ENCODE data around the gene SV2A.

DNA sequence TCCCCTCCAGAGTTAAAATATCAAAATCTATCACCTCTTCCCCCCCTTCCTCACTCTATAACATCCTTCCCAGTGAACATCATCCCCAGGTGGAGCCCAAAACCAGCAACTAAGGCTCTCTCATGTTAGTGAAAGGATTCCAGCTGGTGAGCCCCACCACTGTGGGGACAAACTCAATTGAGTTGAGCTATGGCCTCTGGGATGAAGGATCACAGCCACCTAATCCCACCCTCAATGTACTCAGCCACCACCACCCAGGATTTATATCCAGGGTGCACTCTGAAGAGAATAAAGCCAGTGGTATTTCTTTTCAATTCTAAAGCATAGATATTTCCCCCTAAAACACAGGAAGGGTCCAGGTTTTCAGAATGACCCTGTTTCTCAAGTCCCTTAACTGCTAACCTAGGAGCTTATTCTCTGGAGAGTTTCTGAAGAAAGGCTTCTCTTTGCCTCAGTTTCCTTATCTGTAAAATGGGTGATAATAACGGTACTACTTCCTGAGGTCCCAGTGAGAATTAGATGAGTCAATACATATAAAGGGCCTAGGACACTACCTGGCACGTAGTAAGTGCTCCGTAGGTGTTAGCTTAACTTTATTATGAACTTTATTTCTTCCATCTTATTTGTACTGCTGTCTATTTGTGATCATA, 33.9 kb downstream of the SV2A start:
- TF ChIP-seq, protein P1, sequence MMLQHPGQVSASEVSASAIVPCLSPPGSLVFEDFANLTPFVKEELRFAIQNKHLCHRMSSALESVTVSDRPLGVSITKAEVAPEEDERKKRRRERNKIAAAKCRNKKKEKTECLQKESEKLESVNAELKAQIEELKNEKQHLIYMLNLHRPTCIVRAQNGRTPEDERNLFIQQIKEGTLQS (IDR thresholded peaks at IDR 0.05): no peak
- TF ChIP-seq, protein P2, sequence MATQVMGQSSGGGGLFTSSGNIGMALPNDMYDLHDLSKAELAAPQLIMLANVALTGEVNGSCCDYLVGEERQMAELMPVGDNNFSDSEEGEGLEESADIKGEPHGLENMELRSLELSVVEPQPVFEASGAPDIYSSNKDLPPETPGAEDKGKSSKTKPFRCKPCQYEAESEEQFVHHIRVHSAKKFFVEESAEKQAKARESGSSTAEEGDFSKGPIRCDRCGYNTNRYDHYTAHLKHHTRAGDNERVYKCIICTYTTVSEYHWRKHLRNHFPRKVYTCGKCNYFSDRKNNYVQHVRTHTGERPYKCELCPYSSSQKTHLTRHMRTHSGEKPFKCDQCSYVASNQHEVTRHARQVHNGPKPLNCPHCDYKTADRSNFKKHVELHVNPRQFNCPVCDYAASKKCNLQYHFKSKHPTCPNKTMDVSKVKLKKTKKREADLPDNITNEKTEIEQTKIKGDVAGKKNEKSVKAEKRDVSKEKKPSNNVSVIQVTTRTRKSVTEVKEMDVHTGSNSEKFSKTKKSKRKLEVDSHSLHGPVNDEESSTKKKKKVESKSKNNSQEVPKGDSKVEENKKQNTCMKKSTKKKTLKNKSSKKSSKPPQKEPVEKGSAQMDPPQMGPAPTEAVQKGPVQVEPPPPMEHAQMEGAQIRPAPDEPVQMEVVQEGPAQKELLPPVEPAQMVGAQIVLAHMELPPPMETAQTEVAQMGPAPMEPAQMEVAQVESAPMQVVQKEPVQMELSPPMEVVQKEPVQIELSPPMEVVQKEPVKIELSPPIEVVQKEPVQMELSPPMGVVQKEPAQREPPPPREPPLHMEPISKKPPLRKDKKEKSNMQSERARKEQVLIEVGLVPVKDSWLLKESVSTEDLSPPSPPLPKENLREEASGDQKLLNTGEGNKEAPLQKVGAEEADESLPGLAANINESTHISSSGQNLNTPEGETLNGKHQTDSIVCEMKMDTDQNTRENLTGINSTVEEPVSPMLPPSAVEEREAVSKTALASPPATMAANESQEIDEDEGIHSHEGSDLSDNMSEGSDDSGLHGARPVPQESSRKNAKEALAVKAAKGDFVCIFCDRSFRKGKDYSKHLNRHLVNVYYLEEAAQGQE (IDR thresholded peaks at IDR 0.05): no peak
- TF ChIP-seq CTCF (IDR thresholded peaks at IDR 0.05; ENCODE audit: low read depth, low read length, missing input control): no peak
- no peak for TF ChIP-seq MAX (IDR thresholded peaks at IDR 0.05)
- TF ChIP-seq JUND (IDR thresholded peaks at IDR 0.05): no peak
- no peak for TF ChIP-seq FOXA1 (IDR thresholded peaks at IDR 0.05)
- no peak for TF ChIP-seq YY1 (IDR thresholded peaks at IDR 0.05)
- no peak for TF ChIP-seq EGR1 (IDR thresholded peaks at IDR 0.05; ENCODE audit: low read depth in 2 of 2)
- TF ChIP-seq, protein P3, sequence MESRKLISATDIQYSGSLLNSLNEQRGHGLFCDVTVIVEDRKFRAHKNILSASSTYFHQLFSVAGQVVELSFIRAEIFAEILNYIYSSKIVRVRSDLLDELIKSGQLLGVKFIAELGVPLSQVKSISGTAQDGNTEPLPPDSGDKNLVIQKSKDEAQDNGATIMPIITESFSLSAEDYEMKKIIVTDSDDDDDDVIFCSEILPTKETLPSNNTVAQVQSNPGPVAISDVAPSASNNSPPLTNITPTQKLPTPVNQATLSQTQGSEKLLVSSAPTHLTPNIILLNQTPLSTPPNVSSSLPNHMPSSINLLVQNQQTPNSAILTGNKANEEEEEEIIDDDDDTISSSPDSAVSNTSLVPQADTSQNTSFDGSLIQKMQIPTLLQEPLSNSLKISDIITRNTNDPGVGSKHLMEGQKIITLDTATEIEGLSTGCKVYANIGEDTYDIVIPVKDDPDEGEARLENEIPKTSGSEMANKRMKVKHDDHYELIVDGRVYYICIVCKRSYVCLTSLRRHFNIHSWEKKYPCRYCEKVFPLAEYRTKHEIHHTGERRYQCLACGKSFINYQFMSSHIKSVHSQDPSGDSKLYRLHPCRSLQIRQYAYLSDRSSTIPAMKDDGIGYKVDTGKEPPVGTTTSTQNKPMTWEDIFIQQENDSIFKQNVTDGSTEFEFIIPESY (IDR thresholded peaks at IDR 0.05): no peak

Data from liver (tissue), 3 donors.